ENCODE data around the gene KDM6A.
A peak's percentile ranks its signal among the peaks of the same experiment; 100 is the strongest.
"Not testable (repeated sequence)": the region's sequence is repeated elsewhere in the genome, so short reads cannot be mapped to it uniquely, and the experiment has no call there.

KDM6A gene
- 185 to 237 reads per million in 2 donors for total RNA-seq

- DNase-seq, result peak; percentile 99
These were observed at the start of gene KDM6A for GRCh38 chrX:44872821-44873414. KDM6A (plus strand) TSS chrX:44873188; CDS start chrX:44873552, 364 bp downstream.

GRCh38 chrX:44823193-44823592 is 49.8 kb upstream of the KDM6A start:
- DNase-seq, result not testable (repeated sequence)

- DNase-seq, result no peak
These were observed 44.9 kb upstream of the KDM6A start for GRCh38 chrX:44828008-44828605.

- DNase-seq, result no peak
These were observed 43.2 kb upstream of the KDM6A start for GRCh38 chrX:44829832-44830231.

GRCh38 chrX:44842550-44843317 is 30.3 kb upstream of the KDM6A start:
- no peak for DNase-seq

- no peak for DNase-seq
These were observed 29.7 kb upstream of the KDM6A start for GRCh38 chrX:44843318-44843702.

- DNase-seq, result no peak
These were observed 29.2 kb upstream of the KDM6A start, which contains the start of gene DUSP21 for GRCh38 chrX:44843753-44844152. DUSP21 (plus strand) TSS chrX:44844021; CDS start chrX:44844133, 112 bp downstream.

- no peak for DNase-seq
These were observed 28.8 kb upstream of the KDM6A start for GRCh38 chrX:44844204-44844603.

GRCh38 chrX:44850891-44851290 is 22.1 kb upstream of the KDM6A start:
- DNase-seq, result not testable (repeated sequence)

- no peak for DNase-seq
These were observed 1.8 kb upstream of the KDM6A start for GRCh38 chrX:44871114-44871645.

- peak; percentile 28 for DNase-seq
These were observed 812 bp upstream of the KDM6A start for GRCh38 chrX:44871931-44872820.

- peak; percentile 55 for DNase-seq
These were observed 658 bp downstream of the KDM6A start for GRCh38 chrX:44873415-44874276.

- peak; percentile 36 for DNase-seq
These were observed 1.6 kb downstream of the KDM6A start for GRCh38 chrX:44874420-44875184.

GRCh38 chrX:44875185-44875489 is 2.1 kb downstream of the KDM6A start:
- DNase-seq, result no peak

- DNase-seq, result no peak
These were observed 3.1 kb downstream of the KDM6A start for GRCh38 chrX:44876086-44876485.

GRCh38 chrX:44876767-44877166 is 3.8 kb downstream of the KDM6A start:
- no peak for DNase-seq

GRCh38 chrX:44878780-44879179 is 5.8 kb downstream of the KDM6A start:
- no peak for DNase-seq

- no peak for DNase-seq
These were observed 8.6 kb downstream of the KDM6A start for GRCh38 chrX:44881549-44881948.

- no peak for DNase-seq
These were observed 9.6 kb downstream of the KDM6A start for GRCh38 chrX:44882635-44883034.

- no peak for DNase-seq
These were observed 12.0 kb downstream of the KDM6A start for GRCh38 chrX:44884944-44885343.

GRCh38 chrX:44889824-44890223 is 16.8 kb downstream of the KDM6A start:
- DNase-seq, result no peak

Data from T-helper 9 cell (primary cell).